HTR-8/SVneo (cell line): Measurements from ENCODE around the gene SRL.

Source experiments
- DNase-seq: peaks from one replicate; pipeline ENCODE4 v3.0.0; 2011; ENCODE audit warnings: low spot score, mixed read lengths; ENCODE audit not compliant: insufficient read length
- FAIRE-seq: peaks from 2 replicates; lab custom pipeline; 2011; peaks lifted over from hg19 to GRCh38; lab: Jason Lieb, UNC

SRL gene

DNA sequence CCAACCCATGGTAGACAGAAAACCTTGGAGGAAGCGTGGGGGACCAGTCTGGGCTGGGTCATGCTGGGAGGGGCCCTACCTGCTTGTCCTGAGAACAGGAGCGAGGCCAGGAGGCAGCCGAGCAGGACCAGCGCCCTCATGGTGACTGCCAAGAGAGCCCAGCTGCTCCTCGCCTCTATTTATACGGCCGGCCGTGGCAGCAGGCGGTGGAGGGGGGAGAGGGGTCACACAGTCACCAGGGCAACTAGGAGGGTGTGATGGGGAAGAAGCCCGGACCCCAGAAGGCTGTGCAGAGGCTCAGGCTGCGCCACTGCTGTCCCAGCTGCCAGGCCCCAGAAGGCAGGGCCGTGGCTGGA is at the start of gene SRL:
TSS of gene SRL (minus strand) at position 153 of the 356 bp plus-strand sequence. CDS start at position 140, 13 bp downstream.
- FAIRE-seq (no peak), DNase-seq (no peak)

DNA sequence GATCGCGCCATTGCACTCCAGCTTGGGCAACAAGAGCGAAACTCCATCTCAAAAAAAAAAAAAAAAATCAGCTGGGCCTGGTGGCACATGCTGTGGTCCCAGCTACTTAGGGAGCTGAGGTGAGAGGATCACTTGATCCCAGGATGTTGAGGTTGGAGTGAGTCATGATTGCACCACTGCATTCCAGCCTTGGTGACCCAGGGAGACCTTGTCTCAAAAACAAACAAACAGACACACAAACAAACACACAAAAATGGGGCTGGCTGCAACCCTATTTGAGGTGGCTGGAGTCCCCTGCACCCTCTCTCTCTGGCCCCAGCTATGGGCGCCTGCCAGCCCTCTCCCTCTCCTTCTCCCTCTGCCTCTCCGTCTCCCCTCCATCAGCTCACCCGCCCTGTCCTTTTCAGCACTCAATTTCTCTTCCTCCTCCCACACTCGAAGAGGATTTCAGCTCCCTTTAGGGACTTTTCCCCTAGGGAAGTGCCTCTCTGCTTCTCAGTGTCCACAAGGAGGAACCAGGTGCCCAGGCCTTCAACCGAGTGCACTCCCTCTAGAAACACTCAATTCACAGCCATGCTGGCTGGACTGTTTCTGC is 48.5 kb upstream of the SRL start:
- FAIRE-seq (no peak), DNase-seq (peak; percentile 70)

DNA sequence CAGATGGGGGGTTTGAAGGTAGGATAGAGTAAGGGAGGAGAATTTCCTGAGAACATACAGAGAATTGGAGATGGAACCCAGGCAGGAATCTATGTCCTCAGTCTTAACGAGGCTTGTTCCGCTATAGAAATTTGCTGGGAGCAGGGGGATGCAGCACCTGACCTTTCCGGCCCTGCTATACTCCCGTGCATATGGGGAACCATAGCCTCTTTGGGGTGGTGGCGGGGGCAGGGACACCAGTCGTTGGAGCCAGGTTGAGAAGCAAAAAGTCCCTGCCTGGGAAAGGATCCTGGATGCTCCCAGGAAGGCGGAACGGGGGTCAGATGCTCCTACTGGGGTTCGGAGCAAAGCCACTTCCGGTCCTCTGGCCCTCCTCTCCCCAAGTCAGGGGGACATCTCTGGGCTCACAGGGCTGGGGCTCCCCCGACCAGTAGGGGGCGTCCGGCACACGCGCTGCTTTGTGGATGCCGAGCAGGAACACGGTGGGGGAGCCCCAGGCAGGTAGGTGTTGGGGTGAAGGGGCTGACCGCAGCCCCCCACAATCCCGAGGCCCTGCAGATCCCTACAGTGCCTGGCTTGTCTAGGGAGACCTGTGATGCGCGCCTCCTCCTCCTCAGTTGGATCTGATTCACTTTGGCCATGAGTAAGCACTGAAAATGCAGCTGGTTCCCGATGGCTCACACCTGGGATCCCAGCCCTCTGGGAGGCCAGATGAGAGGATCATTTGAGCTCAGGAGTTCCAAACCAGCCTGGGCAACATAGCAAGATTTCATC is 46.5 kb upstream of the SRL start:
- DNase-seq: peak; percentile 82
- FAIRE-seq: no peak

DNA sequence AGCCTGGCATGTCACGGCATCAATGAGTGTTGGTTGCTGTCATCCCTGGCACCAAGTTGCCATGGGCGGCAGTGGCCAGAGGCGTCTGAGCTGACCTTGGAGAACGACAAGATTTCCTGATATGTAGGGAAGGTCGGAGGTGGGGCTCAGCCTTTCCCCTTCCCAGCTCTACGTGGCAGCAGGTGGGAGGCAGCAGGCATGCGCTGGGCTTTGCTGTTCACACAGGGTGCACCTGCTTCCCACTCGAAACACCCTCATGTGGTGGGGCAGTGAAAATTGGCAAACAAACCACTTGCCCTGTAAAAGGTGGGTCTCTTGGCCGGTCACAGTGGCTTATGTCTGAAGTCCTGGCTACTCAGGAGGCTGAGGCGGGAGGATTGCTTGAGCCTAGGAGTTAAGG is 43.3 kb upstream of the SRL start:
- no peak for FAIRE-seq

DNA sequence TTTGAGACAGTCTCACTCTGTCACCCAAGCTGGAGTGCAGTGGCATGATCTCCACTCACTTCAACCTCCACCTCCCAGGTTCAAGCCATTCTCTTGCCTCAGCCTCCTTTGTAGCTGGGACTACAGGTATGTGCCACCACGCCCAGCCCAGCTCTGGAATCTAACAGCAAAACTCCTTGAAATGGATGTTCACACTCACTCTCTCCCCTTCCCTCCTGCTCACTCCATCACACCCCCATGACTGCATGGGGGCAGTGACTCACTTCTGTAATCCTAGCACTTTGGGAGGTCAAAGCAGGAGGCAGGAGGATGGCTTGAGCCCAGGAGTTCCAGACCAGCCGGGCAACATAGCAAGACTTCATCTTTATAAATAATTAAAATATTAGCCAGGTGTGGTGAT is 42.1 kb upstream of the SRL start:
- DNase-seq (no peak), FAIRE-seq (no peak)

More for the DNA sequence above, 43.3 kb upstream of the SRL start:
- no peak for DNase-seq

DNA sequence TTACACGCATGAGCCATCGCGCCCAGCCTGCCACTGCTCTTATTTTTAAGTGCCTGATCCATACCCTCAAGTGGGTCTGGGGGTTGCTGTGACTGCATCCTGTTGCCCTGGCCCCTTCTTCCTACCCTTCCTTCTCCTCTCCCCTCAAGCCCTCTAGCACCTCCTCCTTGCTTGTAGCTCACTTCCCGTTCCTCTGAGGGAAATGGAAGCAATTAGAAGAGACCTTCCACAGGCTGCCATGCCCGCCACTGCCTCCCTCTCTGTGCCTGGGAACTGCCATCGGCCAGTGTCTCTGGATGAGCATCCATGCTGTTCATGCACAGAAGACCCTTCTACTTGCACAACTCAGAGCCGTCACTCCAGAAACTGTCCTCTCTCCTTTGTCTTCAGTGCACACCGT is 41.6 kb upstream of the SRL start:
- FAIRE-seq: no peak
- DNase-seq: no peak

DNA sequence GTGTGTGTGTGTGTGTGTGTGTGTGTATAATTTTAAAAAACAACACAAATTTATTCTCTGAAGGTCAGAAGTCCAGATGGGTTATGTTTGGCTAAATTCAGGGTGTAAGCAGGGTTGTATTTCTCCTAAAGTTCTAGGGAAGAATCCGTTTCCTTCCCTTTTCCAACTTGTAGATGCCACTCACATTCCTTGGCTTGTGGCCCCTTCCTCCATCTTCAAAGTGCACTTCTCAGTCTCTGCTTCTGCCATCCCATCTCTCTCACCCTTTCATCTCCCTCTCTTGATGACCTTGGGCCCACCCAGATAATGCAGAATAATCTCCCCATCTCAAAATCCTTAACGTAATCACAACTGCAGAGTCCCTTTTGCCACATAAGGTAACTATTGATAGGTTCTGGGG is 38.7 kb upstream of the SRL start:
- DNase-seq: no peak

DNA sequence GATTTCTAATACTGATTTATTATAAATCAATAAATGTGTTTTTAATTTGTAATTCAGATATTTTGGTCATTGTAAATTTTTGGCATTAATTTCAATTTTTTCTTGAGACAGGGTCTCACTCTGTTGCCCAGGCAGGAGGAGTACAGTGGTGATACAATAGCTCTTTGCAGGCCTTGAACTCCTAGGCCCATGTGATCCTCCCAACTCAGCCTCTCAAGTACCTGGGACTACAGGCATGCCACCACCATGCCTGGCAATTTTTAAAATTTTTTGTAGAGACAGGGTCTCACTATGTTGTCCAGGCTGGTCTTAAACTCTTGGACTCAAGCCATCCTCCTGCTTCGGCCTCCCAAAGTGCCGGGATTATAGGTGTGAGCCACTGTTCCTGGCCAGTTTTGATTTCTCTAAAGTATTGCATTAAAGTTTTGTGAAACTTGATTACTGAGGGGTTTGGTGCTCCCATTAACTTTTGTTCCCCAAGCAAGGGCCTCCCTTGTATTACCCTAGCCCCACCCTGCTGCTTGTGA is 36.2 kb upstream of the SRL start:
- no peak for FAIRE-seq
- DNase-seq: no peak

More for the DNA sequence above, 38.7 kb upstream of the SRL start:
- FAIRE-seq: no peak

DNA sequence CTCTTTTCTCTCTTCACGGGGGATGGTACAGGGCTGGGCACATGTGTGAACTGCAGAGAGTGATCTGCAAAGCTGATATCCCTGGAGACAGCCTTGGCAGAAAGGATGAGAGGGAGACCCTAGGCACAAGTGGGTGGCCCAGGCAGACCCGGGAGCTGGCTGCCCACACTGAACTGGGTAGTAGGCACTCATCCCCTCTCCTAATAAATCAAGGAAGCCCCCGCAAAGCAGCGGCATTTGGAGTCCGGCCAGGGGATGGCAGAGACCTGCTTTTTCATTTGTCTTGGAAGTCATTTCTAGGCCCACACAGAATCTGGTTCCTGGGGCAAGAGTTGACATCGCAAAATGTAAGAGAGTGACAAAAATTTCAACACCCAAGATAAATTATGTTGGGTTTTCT is 34.0 kb upstream of the SRL start:
- FAIRE-seq (no peak), DNase-seq (no peak)

DNA sequence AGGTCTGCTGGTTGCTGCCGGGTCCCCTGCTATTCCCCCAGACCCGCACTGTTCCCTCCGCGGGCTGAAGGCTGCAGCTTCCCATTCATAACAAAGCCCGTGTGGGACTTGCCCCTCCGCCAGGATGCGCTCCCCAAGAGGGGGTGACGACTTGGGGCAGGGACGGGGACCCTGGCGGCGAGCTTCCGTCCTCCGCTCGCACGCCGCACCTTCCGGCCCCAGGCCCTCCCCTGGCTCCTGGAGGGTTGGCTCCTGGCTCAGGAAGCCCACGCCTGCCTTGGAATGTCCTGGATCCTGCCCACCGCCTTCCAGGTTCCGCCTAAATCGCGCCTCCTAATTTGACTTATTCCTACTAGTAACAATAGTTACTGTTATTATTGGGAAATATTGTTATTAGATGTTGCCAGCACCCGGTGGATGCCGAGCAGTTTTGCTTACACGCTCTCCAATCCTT is 32.0 kb upstream of the SRL start:
- no peak for FAIRE-seq

DNA sequence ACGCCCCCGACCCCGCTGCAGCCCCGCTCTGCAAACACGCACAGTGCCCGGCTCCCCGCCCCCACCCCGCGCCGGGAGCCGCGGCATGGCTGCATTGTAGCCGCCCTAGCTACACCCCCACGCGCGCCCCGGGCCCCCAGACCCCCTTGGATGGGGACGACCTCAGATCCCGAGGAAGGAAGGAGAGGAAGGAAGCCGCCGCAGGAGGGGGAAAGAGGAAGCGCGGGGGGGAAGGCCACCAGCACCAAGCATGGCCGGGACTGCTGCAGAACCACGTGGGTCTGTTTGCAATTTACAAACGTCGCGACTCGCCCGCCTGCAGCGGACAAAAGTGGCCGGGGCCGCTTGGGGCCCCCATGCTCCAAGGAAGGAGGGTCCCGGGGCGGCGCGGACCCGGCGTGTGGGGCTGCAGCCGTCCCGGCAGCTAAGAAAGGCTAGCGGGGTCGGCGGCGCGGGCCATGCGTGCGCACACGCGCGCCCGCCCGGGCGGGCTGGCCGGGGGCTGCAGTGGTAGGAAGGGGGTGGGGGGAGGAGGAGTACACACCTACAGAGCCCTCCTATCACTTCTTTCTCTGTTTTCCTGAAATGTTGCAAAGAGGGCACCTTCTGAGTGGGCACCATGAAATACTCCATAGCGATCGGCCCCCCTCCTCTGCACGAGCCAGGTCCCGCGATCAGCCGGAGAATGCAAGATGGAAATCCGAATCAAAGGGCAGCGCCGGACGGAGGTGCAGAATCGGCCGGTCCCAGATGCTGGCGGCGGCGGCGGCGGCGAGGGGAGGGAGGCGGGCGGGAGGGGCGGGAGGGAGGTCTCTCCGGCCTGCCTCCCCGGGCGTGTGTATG is 30.5 kb upstream of the SRL start:
- FAIRE-seq: no peak
- no peak for DNase-seq

More for the DNA sequence above, 32.0 kb upstream of the SRL start:
- DNase-seq: peak; percentile 74

DNA sequence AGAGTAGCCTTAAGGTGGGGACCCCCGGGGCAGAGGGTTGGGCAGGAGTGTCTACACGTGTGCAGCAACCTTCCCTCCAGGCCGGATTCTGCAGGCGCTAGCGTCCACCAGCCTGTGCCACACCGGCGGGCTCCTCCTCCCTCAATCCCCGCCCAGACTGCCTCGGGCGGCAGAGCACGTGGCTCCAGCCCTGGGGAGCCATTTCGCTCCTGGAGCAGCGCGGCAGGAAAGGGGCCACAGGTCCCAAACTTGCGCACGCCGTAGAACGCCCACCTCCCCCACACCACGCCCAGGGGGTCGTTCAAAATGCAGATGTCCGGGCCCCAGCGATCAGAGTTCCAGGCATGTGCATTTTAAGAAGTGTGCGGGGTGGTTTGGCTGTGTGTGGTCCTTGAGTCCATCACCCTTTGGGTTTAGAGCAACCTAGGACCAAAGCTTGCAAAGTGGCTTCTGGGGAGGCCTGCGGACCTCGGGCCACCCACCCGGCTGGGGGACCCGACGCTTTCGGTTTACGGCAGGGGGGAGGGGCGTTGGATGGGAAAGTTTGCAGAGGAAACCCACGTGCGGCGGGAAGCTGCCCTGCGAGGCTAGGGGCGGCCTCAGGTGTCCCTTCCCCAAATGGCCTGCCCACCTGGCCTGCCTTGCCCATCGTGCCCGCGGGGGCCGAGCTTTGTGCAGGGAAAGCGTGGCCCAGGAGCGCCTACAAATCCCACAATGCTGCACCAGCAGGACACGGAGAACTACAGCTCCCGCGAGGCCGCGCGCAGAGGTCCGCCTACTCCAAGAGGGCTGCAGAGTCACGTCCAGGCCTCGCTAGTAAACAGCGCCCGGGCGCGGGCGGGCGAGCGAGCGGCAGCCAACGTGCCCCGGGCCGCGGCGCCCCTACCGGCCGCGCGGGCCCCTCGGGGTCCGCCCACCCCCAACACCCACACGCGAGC is 29.6 kb upstream of the SRL start:
- DNase-seq (peak; percentile 93), FAIRE-seq (peak; percentile 89)

DNA sequence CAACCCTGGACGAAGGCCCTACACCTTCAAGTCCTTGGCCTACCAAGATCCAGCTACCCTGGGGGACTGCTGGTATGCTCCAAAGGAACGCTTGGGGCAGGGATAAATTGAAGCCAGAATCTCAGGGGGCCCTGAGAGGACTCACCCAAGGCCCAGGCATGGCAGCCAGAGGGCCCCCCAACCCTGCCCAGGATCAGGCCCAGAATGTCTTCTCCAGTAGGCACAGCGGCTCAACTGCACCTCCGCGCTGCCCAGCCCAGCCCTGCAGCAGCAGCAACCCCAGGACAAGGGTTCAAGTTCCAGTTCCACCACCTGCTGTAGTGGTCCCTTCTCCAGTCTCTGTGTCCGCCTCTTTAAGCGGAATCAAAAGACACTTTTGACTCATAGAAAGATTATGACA is 28.7 kb upstream of the SRL start:
- FAIRE-seq: no peak
- DNase-seq: no peak

DNA sequence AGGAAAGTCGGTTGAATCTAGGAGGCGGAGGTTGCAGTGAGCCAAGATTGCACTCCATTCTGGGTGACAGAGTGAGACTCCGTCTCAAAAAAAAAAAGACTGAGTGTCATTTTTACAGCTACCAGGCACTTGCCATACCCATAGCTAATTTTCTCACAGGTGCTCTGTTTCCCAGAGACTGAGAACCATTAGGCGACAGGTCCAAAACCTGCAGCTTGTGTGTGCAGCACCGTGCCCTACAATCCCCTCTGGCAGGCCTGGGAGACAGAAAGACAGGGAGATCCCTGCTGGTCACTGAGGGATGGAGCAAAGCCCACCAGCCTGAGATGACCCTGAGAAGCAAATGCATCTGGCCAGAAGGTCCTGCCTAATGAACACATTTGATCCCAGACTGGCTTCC is 28.2 kb upstream of the SRL start:
- no peak for FAIRE-seq
- no peak for DNase-seq

DNA sequence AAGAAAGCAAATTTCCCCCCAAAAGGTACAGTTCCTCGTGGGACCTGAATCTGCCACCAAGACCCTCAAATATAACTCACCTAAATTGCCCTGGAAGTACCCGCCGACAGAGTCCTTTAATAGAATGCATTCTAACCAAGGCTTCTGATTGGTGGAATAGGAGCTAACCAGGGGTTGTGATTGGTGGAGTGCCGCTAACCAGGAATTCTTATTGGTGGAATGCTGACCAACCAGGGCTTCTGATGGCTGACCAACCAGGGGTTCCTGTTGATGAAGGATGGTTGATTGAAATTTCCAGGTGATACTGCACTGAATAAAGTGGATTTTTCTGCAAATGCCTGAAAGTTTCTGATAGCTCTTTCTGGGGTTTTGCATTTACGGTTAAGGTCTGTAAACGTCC is 24.5 kb upstream of the SRL start:
- DNase-seq: peak; percentile 31
- FAIRE-seq: no peak

DNA sequence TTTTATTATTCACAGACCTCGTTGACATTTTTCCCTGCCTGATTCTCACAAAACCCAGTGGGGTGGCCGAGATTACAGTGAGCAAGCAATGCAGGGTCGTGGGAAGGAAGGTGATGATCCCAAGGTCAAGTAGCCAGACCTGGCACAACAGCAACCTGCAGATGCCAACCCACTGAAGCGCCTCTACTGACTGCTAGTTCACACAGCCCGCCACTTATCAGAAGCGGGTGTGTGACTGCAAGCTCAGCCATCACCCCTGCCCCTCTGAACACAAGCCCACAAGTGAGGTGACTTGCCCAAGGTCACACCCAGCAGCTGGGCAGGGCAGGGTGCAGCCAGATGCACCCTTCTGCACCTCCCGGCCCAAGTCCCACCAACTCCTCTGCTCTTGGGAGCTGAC is 23.8 kb upstream of the SRL start:
- no peak for DNase-seq
- no peak for FAIRE-seq

DNA sequence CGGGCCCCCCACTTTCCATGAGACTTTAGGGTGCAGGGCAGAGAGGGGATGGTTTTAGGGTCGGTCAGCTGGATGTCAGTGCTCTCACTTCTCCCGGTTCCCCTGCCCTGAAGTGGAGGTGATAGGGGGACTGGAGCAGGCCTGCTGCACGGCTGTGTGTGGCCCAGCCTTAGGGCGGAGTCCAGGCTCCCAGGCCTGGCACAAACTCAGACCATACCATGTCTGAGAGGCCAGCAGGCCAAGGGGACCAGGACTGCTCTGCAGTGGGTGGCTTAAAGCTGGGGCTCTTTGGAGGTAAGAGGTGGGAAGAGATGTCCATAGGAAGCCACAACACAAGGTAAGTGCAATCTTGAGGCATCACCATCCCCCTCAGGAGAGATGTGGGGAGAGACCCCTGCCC is 22.7 kb upstream of the SRL start:
- FAIRE-seq: no peak
- DNase-seq: no peak

DNA sequence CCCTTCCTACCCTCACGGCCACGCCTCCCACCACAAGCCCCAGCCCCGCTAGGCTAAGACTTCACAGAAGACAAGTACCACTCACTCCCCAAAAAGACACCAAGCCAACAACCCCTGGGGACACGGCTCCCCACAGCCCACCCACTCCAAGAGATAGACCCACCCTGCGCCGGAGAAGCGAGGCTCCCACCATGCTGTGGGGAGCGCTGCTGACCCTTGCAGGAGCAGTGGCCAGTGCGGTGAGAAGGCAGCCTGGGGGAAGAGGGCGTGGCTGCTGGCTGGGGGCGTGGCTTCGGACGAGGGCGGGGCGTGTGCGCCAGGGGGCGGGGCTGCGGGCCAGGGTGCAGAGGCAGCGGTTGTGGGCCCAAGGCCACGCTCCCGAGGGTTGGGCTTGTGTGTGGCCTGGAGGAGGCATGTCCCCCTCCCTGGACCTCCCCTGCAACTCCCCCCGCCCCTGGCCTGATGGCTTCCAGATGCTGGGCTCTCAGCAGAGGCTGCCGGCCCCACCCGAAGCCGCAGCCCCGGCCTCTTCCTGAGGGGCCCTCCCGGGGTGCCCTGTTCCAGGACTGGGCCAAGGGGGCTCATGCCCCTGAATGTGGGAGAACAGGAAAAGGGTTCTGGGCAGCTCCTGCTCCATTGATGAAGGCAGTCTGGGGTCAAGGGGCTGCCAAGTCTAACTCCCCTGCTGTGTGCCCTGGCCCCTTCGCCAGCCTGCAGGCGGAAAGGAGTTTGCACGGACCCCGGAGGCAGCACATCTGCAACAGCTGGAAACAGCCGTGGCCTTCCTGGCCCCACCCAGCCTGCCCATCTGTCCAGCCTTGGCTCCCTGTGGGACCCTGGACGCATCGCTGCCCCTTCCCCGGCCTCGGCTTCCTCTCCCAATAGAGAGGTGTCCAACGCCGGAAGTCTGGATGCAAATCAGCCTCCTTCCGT is 21.9 kb upstream of the SRL start:
- FAIRE-seq: no peak
- DNase-seq: no peak
